Left cardiac atrium (tissue), 4 donors: ENCODE data around the gene LRRC66. TPM values are rescaled to one million over a fixed set of nuclear protein-coding genes. Genes with fewer than 3 reads are reported as not detected.

Source experiments
- ATAC-seq, 2 donors: fragments of 200-7000 bp; cut with Tn5 transposase; one replicate each; pipeline ENCODE4 v1.9.1; 2020; ENCODE audit warnings: mild to moderate bottlenecking in 2 of 2, moderate library complexity in 2 of 2
- DNase-seq: peaks from one replicate; pipeline ENCODE4 v3.0.0-alpha.2; 2020
- intact Hi-C, 2 donors: fragments of 100-400 bp; cut with DNase I; formaldehyde crosslinking; loops; one replicate each; pipeline versions ENCODE4 v1.14.1 to v1.15.1; 2022 to 2023
- total RNA-seq, 2 donors: library from RNA; stranded (reverse); fragmentation: NEBNext Ultra II Directional; extraction: Animal tissue kit (Norgen Biotek cat#: 25700); gene quantifications; one replicate each; pipeline ENCODE4 v1.2.1, GENCODE V29; 2021
- donor health status: DM: no; HTN: yes; CAD: no.
- donor health status: DM: no; HTN: yes; CAD: no; lungs with severe emphysema.
- donor health status: DM: yes; HTN: yes; CAD: no.
- donor health status: Dilated cardiomyopathy.

Gene LRRC66
- total RNA-seq, 2 donors from 2014 or later, result 0.27 to 0.29 TPM

DNA sequence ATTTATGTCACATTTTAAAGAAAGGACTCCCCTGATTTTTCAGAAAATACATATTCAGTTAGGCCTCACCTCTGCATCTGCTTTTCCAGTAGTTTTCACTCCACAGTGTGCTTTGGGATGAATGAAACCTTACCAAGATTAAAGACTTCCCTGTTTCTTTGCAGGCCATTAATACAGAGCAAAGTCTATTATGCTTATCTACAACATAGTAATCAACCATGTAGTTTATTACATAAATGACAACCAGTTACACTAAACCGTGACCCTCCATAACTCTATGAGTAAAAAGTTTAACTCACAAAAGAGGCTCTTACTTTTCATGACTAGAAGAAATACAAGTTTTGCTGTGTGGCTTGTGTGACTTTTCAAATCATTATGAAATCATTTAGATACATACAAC is 2.3 kb downstream of the LRRC66 start:
- intact Hi-C loops, result no loop called here
- ATAC-seq, result no peak
- DNase-seq, result no peak

DNA sequence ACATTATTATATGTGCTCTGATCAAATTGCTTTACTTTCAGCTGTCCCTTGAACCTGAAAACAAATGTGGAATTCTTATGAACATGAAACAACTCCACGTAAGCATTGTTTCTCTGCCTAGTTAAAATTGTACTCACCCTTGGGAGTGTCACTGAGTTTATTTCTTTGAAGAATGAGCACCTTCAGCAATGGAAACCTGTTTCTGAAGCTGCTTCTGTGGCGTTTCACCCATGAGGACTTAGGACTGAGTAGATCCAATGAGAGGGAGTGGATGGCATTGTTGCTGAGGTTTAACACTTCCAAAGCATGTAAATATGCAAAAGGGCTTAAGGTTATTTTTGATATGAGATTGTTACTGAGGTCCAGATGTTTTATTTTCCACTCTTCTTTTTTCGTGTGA is 3.2 kb downstream of the LRRC66 start:
- DNase-seq (no peak), ATAC-seq (no peak)
- intact Hi-C loops, result no loop called here

DNA sequence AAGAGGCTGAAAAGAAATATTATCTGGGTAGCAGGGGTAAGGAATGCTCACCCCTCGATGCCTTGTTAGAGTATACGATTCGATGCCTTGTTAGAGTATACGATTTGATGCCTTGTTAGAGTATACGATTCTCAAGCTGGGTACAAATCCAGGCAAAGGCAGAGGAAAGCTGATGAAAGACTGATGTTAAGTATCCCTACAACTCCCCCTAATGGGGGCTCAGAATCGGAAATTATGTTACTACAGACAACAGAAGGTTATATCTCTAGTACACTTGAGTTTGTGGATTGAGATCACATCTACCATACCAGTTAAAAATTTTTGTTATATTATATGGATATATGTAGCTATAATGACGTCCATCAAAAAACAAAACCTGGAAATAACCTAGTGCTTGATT is 4.8 kb downstream of the LRRC66 start:
- no peak for ATAC-seq
- intact Hi-C loops, result no loop called here
- no peak for DNase-seq

DNA sequence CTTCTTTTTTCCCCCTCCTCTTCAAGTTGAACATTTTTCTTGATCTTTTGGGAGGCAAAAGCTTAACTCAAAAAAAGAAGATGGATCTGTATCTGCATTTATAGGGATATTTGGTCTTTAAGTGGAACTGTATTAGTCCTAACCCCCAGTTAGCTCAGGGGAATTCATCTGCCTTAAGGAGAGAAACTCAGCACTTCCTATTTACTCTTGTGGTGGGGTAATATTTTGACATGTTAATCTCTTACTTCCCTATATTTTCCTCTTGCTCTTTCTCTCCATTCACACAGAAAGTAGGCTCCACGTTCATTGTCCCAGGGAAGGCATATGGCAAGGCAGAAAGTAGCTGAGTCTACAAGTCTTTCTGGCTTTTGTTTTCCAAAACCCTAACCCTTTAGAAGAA is 5.3 kb downstream of the LRRC66 start:
- DNase-seq (no peak), ATAC-seq (no peak)
- intact Hi-C loops, result loop anchor here in 1 of 2 donors (5.0 kb wide), 1 partner anchor 113 kb away; no protein-coding TSS in a partner anchor

DNA sequence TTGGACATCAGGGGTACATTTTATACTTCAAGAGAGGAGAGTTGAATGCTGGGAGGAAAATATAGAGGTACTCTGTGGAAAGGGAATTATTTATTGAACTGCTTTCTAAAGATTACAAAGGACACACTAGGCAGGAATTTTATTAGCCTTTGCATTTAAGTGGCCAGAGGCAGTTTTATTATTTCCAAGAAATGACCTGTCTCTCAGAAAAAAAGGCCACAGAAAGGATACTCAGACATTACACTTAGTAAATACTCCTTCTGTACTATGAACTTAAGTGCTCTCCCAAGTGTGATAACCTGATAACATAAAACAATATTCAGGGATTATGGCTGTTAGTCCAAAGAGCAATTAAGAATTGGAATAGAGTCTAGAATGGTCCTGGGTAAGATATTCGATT is 7.5 kb downstream of the LRRC66 start:
- no peak for ATAC-seq
- intact Hi-C loops, result loop anchor here in 1 of 2 donors (5.0 kb wide), 1 partner anchor 110 kb away; no protein-coding TSS in a partner anchor
- DNase-seq, result no peak

DNA sequence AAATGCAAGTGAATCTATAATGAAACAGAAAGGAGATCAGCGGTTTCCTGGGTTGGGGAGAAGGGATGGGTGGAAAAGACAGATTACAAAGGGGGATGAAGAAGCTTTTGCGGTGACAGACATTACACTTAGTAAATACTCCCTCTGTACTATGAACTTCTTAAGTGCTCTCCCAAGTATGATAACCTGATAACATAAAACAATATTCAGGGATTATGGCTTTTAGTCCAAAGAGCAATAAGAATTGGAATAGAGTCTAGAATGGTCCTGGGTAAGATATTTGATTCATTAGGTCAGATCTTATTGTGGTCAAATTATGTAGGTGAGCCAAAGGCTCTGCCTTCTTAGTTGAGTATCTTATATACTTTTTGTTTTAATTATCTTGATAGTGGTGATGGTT is 9.2 kb downstream of the LRRC66 start:
- ATAC-seq, result no peak
- intact Hi-C loops, result loop anchor here in 1 of 2 donors (5.0 kb wide), 1 partner anchor 109 kb away; no protein-coding TSS in a partner anchor
- no peak for DNase-seq

DNA sequence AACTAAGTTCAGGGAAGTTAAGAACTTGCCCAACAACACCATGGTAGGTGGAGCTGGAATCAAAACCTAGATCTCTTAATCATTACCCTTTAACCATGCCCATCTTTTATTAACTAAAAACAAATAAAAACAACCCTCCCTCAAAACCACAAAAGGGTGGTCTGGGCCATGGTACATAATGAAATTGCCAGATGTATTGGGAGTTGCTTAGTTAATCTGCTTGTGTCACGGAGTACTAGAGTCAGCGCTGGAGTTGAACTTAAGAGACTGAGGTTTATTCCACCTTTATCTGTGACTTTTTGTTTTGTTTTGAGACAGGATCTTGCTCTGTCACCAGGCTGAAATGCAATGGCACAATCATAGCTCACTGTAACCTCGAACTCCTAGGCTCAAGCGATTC is 13.3 kb downstream of the LRRC66 start:
- DNase-seq, result no peak
- intact Hi-C loops, result no loop called here
- ATAC-seq, result no peak

DNA sequence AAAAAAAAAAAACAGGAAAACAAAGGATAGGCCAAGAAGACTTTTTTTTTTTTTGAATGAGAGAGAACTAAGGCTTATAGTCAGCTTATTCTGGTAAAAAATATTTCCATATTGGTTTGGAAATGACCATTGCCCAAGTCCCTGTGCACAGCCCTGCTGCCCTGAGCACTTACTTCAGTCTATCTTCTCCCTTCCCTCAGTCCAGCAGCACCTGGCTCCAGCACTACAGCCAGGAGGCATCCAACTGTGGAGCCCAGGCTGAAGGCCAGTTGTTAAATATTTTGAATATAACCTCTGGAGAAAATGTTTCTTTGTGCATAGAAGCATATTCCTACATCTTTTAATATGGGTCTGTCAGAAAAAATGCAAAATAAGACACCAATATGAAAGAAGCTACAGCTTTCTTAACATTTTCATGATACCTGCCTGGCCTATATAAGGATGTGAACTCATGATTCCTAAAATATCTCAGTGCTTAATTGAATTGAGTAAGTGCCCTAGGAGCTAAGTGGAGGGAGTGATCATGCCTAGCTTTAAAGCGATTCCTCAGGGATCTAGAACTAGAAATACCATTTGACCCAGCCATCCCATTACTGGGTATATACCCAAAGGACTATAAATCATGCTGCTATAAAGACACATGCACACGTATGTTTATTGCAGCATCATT is 14.4 kb downstream of the LRRC66 start:
- intact Hi-C loops, result no loop called here
- no peak for DNase-seq
- no peak for ATAC-seq

DNA sequence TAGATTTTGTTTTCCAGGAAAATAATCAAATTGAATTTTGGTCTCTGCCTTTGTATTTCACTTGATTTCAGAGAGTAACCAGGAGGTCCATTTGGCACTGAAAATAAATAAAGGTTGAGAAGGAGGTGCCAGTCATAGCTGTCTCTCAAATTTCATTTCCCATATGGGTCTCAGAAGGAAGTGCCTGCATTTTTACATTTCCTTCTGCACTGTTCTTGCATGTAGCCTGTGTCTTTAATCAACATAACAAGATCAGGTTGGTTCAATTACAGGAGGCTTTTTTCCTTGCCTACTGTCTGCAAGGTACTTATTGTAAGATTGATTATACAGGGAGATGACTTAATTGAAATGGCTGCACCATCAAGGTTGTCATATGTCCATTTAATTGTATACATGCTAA is 15.7 kb downstream of the LRRC66 start:
- intact Hi-C loops, result no loop called here
- DNase-seq (no peak), ATAC-seq (no peak)

DNA sequence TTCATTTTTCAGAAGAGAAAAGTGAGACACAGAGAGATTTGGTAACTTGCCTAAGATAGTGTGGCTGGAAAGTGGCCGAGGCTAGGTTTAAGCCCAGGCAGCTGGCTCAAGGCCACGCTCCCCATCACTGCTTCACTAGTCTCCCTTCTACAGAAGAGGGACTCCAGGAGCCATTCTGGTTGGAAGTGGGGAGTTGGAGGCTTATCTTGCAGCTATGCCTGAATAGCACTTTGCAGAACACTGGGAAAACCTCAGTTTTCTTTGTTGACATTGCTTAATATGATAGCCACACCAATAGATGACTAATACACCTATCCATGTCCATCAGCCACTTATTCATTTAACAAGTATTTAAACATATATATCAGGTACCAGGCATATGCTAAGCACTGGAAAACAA is 18.5 kb downstream of the LRRC66 start:
- DNase-seq (no peak), ATAC-seq (no peak)
- intact Hi-C loops, result no loop called here

DNA sequence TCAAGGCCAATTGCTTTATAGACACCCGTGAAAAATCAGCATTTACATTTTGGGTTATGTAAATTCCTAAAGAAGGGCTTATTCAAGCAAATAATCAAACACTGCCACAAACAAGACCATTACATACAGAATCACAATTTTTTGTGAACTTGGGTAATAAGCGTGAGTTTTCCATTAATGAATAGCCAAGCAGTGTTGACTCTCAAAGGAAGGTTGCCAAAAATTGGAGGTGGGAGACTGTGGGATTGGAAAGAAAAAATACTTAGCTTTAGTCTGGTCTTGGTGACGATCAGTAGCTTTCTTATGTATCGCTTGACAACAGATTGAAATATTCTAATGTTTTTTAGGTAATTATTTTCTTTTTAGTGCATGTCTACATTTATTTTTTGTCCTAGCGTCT is 20.9 kb downstream of the LRRC66 start:
- intact Hi-C loops, result no loop called here
- DNase-seq (no peak), ATAC-seq (no peak)

DNA sequence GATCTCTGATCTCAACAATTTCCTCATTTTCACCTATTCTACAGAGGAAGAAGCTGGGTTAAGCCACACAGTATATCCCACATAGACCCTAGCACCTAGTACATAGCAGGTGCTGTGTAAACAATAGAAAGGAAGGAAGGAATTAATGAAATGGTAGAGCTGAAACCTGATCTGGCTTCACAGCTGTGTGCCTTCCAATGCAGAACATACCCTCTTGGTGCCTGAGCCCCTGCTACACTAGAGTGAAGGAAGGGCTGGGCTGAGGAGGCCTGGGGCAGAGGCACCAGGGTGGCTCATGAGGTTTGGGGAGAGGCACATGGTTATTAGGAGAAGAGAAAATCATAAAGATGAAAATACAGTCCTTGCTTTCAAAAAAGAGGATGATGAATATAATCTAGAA is 21.3 kb downstream of the LRRC66 start:
- DNase-seq (no peak), ATAC-seq (no peak)
- intact Hi-C loops, result no loop called here

DNA sequence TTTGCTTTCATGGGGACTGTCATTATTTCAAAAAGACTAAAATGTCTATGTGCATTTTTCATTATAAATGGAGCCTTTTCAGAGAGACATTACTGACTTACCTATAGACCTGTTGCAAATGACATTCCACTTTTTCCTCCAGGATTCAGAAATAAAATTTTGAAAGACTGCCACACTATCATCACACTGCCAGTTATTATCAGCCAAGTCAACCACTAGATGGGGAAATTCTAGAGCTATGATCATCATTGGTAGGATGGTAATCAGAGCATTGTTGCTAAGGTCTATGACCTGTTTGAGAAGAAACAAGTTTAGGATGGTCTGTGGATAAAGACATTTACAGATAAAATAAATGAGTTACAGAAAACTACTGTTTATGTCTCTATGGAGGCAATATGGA is 22.5 kb downstream of the LRRC66 start:
- ATAC-seq, result no peak
- intact Hi-C loops, result no loop called here

DNA sequence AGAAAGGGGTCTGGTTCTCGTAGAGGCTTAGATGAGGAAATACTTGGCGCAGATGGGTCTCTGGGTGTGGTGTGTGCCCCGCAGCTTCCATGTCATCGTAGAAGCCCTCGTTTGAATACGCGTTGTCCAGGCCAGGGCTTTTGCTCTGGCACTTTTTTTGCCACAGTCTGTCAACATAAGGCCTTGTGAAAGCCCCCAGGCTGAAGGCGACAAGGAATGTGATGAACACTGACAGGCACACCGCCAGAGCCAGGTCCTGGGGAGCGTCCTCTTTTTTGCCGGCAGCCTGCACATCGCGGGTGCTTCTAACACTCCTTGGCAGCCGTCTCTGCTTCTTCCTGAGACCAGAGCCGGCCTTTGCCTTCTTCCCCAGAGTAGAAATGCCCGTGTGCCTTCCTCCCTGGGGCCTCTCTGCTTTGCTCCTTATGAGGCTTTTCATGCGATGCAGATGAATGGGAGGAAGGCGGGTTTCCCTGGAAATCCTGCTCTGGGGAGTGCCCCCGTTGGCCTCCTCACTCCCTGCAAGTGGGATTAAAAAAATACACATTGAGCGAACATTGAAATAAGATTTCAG is 24.4 kb downstream of the LRRC66 start:
- ATAC-seq (no peak), DNase-seq (no peak)
- intact Hi-C loops, result no loop called here

More for the DNA sequence above, 22.5 kb downstream of the LRRC66 start:
- no peak for DNase-seq

DNA sequence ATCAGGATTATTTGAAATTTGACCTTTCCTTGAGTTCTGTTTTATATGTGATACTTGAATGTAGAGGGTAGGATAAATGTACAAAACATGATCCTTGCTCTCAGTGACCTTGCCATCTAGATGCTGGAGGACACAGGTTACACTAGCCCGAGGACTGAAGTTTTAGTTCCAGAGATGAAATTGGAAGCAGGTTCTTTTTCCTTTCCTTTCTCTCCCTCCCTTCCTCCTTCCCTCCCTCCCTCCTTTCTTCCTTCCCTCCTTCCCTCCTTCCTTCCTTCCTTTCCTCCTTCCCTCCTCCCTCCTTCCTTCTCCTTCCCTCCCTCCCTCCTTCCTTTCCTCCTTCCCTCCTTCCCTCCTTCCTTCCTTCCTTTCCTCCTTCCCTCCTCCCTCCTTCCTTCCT is 54.3 kb downstream of the LRRC66 start:
- ATAC-seq (no peak), DNase-seq (no peak)
- intact Hi-C loops, result no loop called here

DNA sequence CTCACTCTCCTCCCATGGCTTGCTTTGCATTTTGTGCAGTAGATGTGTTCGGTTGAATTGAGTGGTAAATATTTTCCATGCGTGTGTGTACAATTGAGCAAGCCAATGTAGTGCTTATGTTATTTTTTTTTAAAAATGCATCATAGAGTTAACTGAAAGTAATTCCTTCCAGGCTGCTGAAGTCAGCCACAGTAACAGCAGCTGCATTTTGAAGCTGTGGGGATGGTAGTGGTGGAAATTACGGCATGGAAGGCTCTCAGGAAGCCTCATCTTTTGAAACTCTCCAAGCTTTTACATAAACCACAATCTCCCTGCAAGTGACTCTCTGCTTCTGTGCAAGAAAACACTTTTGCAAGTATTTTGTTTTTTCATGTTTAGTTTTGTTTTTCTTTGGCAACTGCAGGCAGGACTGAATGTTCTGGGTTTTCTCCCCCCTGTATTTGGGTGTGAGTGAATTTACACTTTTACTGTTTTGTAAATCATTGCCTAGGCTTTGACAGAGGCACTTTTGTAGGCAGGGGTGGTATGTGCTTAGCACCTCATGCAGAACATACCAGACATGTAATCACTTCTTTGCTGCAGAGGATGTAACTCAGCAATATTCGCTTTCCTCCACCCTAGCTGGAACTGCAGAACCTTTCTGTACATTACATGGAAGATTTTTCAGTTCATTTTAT is 56.2 kb downstream of the LRRC66 start:
- ATAC-seq, result no peak
- DNase-seq, result no peak
- intact Hi-C loops, result no loop called here

DNA sequence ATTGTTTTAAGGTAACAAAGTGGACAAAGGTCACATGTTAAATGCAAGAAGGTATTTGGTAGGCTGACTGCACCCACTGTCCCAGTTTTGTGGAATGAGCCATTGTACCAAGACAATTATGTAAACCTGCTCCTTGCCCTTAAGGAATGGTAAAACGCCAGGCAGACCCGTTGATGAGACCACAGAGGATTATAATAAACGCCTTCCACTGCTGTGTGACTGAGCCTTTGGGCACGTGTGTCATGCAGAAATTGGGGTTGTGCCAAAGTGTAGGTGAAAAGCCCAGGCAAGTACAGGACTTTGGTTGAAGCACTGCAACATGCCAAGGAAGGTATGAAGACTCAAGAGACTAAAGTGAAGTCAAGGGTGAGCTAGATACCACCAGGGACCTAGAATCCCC is 59.7 kb downstream of the LRRC66 start:
- DNase-seq, result no peak
- intact Hi-C loops, result no loop called here

DNA sequence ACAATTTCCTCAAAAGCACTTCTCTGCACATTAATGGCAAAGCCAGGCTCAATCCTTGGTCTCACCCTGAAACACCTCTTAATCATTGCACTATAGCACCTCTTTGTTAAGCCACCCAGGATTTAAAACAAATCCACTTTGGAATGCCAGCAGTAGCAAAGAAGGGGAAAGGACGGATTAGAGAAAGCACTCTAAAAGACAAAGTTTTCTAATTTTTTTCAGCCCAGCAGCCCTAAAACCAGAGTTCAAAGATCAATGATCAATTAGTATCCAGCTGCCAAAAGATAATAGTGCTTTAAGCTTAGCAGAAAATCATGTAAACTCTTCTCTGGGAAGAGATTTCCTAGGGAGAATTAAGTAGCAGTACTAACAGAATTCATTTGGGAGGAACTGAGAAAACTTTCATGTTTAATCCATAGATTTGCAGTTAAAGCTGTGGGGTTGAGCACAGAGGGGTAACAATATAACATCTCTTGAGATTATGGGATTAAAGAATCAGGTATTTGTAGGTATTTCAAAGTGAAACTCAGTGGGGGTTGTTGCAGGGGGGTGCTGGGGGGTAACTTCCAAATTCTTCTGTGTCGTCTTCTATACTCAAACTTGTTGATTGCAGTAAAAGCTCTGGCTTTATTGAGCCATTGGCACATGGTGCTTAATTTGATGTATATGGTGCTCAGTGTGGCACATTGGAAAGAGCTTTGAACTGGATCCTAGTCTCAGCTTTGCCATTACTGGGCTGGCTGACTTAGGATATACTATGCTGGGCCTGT is 61.8 kb downstream of the LRRC66 start:
- DNase-seq, result no peak
- no peak for ATAC-seq
- intact Hi-C loops, result no loop called here

More for the DNA sequence above, 59.7 kb downstream of the LRRC66 start:
- ATAC-seq, result no peak
